GM12872 (cell line): Measurements from ENCODE around the gene TMEM138.

Source experiments
- CTCF ChIP-seq: IDR thresholded peaks from 3 replicates; pipeline ENCODE4 v1.5.1; 2011; ENCODE audit warnings: low read depth, mild to moderate bottlenecking, low read length, moderate library complexity; ENCODE audit not compliant: insufficient read depth

Gene TMEM138

DNA sequence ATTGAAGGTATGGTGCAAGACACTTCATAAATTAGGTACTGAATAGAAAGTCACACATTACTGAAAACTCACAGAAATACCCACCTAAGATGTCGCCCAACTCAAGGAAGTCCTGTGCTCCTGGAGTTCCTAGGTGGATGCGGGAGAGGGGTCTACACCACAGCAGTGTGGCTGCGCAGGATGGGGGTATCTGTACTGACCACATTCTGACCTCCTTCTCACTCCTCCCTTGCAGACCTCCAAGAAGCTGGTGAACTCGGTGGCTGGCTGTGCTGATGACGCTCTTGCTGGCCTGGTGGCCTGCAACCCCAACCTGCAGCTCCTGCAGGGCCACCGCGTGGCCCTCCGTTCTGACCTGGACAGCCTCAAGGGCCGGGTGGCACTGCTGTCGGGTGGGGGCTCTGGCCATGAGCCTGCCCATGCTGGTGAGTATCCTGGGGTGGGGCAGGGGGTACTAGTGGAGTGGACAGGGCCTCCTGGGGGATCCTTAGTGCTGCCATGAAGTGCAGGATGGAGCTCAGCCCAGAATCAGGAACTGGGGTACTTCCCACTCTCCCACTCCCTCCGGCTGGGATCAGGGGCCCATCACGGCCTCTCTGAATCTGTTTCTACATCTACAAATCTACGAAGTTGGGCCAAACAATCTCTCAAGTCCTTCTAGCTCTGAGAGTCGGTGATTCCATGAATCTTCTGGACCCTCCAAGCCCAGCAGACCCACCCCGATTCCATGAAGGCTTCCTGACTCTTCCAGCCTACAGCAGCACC lies 24.3 kb upstream of the TMEM138 start:
- no peak for TF ChIP-seq CTCF

GRCh38 chr11:61338783-61339489 lies 23.2 kb upstream of the TMEM138 start:
- no peak for TF ChIP-seq CTCF

- no peak for TF ChIP-seq CTCF
These were observed 22.7 kb upstream of the TMEM138 start for GRCh38 chr11:61339490-61339878.

DNA sequence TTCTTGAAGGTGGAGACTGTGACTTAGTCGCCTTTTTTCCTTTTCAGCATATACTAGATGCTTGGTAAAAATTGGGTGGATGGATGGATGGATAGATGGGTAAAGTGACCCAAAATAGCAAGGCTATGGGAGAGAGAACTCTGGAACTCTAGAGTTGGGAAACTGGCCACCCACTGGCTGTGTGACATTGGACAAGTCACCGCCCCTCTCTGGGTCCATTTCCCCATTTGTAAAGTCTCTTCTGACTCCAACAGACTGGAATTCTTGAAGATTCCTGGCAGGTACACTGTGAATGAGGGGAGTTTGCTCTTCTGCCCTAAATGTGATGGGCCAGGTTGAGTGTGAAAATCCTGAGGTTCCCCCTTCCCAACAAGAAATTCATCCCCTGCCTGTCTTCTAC lies 21.2 kb upstream of the TMEM138 start:
- no peak for TF ChIP-seq CTCF

DNA sequence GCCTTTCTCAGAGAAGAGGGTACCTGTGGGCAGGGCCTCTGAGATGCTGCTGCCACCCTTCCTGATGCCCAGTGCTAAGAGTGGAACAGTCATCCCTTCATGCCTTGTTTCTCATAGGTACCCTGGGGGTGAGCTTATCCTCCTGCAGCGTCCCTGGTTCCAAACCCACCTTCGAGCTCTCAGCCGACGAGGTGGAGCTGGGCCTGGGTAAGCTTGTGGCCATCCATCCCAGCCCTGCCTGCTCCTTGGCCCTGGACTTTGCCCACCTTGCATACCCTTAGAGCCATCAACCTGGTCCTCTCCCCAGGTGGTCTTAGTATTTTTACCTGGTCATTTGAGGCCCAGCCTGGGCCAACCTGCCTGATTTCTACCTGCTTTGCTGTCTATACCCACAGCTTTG lies 20.5 kb upstream of the TMEM138 start:
- TF ChIP-seq CTCF: no peak

DNA sequence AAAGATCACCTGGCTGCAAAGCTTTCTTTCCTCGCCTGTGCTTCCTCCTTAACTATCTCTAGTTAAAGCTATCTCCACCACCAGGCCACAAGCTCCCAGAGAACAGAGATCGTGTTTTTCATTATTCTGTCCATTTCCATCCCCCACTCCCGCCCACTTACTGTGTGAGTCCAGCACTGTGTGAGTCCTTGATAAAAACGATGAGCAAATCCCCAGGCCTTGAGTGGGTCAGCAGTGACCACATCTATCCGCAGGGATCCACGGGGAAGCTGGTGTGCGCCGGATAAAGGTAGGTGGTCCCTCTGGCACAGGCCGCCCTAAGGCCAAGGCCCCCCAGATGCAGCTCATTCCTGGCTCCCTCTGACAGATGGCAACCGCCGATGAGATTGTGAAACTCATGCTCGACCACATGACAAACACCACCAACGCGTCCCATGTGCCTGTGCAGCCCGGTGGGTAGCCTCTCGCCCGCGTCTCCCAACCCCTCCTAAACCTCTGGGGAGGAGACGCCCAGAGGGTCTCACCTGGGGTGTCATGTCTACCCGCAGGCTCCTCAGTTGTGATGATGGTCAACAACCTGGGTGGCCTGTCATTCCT lies 19.9 kb upstream of the TMEM138 start:
- TF ChIP-seq CTCF: no peak

DNA sequence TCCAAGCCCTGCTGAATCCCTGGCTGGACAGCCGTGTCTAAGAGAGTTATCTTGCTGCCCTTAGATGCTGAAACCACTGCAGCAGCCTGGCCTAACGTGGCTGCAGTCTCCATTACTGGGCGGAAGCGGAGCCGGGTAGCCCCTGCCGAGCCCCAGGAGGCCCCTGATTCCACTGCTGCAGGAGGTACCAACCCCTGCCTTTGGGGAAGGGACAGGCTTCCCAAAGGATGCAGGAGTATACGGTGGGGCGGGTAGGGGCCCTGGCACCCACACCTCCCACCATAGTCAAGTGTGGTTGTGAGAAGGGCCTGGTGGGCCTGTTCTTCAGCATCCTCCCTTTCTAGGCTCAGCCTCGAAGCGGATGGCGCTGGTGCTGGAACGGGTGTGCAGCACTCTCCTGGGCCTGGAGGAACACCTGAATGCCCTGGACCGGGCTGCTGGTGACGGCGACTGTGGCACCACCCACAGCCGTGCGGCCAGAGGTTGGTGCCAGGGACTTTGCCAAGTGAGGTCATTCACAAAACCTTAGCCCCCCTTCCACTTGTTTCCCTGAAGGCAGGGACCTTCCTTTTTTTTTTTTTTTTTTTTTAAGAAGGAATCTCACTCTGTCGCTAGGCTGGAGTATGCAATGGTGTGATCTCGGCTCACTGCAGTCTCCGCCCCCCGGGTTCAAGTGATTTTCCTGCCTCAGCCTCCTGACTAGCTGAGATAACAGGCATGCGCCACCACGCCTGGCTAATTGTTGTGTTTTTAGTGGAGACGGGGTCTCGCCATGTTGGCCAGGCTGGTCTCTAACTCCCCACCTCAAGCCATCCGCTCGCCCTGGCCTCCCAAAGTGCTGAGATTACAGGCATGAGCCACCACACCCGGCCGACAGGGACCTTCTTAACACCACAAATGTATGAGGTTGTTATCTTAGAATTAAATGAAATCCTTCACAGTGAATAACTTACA lies 18.1 kb upstream of the TMEM138 start:
- no peak for TF ChIP-seq CTCF
